T-helper 2 cell treated with Interferon-gamma antibody and Interleukin-4, amounts not matched to agents 5 μg/mL and 100 μg/mL, for 36 hours (primary cell): ENCODE data around the gene FLNA.

ENCODE experiments used
- DNase-seq: peaks from one replicate; pipeline ENCODE4 v3.0.0; 2021; ENCODE audit warnings: low spot score
- H3K27ac Mint-ChIP-seq: one replicate; pipeline ENCODE4 v1.8.0; 2021; ENCODE audit warnings: mild to moderate bottlenecking, mixed read lengths
- H3K27me3 Mint-ChIP-seq: one replicate; pipeline ENCODE4 v1.8.0; 2021; ENCODE audit warnings: low read depth, mixed read lengths
- H3K36me3 Mint-ChIP-seq: one replicate; pipeline ENCODE4 v1.8.0; 2021; ENCODE audit warnings: low read depth, mixed read lengths
- H3K4me1 Mint-ChIP-seq: one replicate; pipeline ENCODE4 v1.8.0; 2021; ENCODE audit warnings: low read depth, mixed read lengths
- H3K4me3 Mint-ChIP-seq: one replicate; pipeline ENCODE4 v1.8.0; 2022; ENCODE audit warnings: mild to moderate bottlenecking, moderate library complexity, mixed read lengths
- H3K9me3 Mint-ChIP-seq: one replicate; pipeline ENCODE4 v1.8.0; 2021; ENCODE audit warnings: mixed read lengths

FLNA gene

DNA sequence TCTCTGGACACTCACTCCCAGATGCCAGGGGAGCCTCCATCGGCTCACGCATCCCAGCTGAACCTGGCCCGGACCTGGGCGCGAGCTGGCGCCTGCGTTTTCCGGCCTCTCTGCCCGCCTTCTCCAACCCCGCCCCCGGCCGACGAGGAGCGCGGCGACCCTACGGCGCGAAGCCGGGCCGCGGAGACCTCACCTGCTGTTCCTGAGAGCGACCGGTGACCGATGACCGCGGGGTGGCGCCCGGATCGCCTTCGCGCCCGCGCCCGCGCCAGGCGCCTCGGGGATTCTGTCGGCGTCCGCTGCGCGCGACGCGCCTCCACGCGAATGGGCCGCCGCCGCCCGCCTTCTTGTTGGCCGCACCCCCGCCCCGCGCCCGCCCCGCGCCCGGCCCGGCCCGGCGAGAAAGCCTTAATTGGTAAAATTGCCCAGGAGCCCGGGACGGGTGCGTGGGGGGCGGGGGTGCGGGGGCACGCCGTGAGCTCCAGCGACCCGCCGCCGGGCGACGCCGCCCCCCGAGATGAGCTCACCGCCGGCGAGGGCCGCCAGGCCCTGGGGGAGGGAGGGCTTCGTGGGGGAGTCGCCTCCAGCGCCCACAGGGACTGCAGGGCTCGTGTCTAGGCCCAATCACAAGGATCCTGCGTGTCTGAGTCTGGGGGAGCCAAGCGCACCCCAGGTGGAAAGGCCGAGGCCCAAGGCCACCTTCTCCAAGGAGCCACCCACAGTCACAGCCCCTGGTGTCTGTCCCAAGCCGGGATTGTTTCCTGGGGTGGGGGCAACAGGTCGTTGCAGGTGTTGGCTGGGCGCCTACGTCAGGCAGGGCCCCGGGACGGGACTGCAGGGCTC, at the start of gene FLNA:
Gene FLNA (minus strand): TSS at position 322 of the 843 bp plus-strand sequence. CDS start 3,389 bp downstream, outside the sequence.
- peaks cover 9% of the 10 kb centered on the region for H3K36me3 Mint-ChIP-seq
- H3K9me3 Mint-ChIP-seq: no peaks in the 10 kb centered on the region
- H3K27ac Mint-ChIP-seq: peak within 1 kb of the TSS; percentile 3

GRCh38 chrX:154420402-154420756, 45.9 kb upstream of the FLNA start:
- no peaks in the 10 kb centered on the region for H3K4me1 Mint-ChIP-seq

More for the DNA sequence above, at the start of gene FLNA:
- DNase-seq: peak; percentile 40
- peak within 1 kb of the TSS; percentile 77 for H3K4me3 Mint-ChIP-seq
- H3K4me1 Mint-ChIP-seq: peaks cover 13% of the 10 kb centered on the region
- no peaks in the 10 kb centered on the region for H3K27me3 Mint-ChIP-seq

GRCh38 chrX:154419688-154420401, 45.4 kb upstream of the FLNA start:
- H3K9me3 Mint-ChIP-seq: no peaks in the 10 kb centered on the region
- H3K4me1 Mint-ChIP-seq: no peaks in the 10 kb centered on the region
- peaks cover 8% of the 10 kb centered on the region for H3K36me3 Mint-ChIP-seq
- H3K27me3 Mint-ChIP-seq: no peaks in the 10 kb centered on the region
- H3K27ac Mint-ChIP-seq: no peak overlapping the region
- no peak for DNase-seq
- no peak overlapping the region for H3K4me3 Mint-ChIP-seq

More at GRCh38 chrX:154420402-154420756, 45.9 kb upstream of the FLNA start:
- H3K27ac Mint-ChIP-seq: no peak overlapping the region
- H3K36me3 Mint-ChIP-seq: peaks cover 5% of the 10 kb centered on the region
- no peak overlapping the region for H3K4me3 Mint-ChIP-seq
- no peak for DNase-seq
- H3K27me3 Mint-ChIP-seq: no peaks in the 10 kb centered on the region
- no peaks in the 10 kb centered on the region for H3K9me3 Mint-ChIP-seq

GRCh38 chrX:154419189-154419588, 44.8 kb upstream of the FLNA start:
- no peak overlapping the region for H3K27ac Mint-ChIP-seq
- no peaks in the 10 kb centered on the region for H3K9me3 Mint-ChIP-seq
- H3K4me1 Mint-ChIP-seq: no peaks in the 10 kb centered on the region
- H3K27me3 Mint-ChIP-seq: no peaks in the 10 kb centered on the region
- H3K36me3 Mint-ChIP-seq: peaks cover 8% of the 10 kb centered on the region
- DNase-seq: no peak
- H3K4me3 Mint-ChIP-seq: no peak overlapping the region

DNA sequence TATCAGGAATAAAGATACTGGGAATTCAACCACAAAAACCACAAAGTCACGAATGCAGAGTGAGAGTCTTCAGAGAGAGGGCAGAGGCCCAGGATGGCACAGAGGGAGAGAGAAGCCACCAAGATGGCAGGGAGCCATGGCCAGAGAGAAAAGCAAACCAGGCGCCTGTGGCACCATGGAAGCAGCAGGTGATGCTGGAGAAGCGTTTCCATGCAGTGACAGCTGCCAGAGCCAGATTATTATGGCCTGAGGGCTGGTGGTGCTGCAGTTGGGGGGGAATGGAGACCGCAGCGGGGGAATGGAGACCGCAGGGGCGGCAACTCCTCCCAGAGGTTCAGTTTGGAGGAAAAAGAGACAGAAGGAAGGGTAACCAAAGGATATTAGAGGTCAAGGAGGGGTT, 42.7 kb upstream of the FLNA start:
- Mint-ChIP-seq H3K4me3 (no peak overlapping the region), H3K4me1 (peaks cover 5% of the 10 kb centered on the region), H3K27me3 (no peaks in the 10 kb centered on the region), H3K36me3 (peaks cover 11% of the 10 kb centered on the region), H3K27ac (no peak overlapping the region), H3K9me3 (no peaks in the 10 kb centered on the region)
- DNase-seq: no peak

GRCh38 chrX:154413142-154413541, 38.7 kb upstream of the FLNA start:
- no peaks in the 10 kb centered on the region for H3K27me3 Mint-ChIP-seq
- DNase-seq: no peak
- peak overlapping the region; percentile 87 for H3K27ac Mint-ChIP-seq
- peaks cover 8% of the 10 kb centered on the region for H3K4me1 Mint-ChIP-seq
- no peaks in the 10 kb centered on the region for H3K9me3 Mint-ChIP-seq
- peak overlapping the region; percentile 79 for H3K4me3 Mint-ChIP-seq
- H3K36me3 Mint-ChIP-seq: peaks cover 11% of the 10 kb centered on the region

- peaks cover 8% of the 10 kb centered on the region for H3K4me1 Mint-ChIP-seq
- no peaks in the 10 kb centered on the region for H3K9me3 Mint-ChIP-seq
- H3K36me3 Mint-ChIP-seq: peaks cover 11% of the 10 kb centered on the region
- H3K4me3 Mint-ChIP-seq: peak overlapping the region; percentile 79
- peak overlapping the region; percentile 87 for H3K27ac Mint-ChIP-seq
- no peaks in the 10 kb centered on the region for H3K27me3 Mint-ChIP-seq
- DNase-seq: no peak
These were observed 38.0 kb upstream of the FLNA start for GRCh38 chrX:154412468-154412867.

GRCh38 chrX:154411981-154412340, 37.5 kb upstream of the FLNA start:
- Mint-ChIP-seq H3K4me3 (peak overlapping the region; percentile 79), H3K36me3 (peaks cover 11% of the 10 kb centered on the region), H3K27ac (peak overlapping the region; percentile 87), H3K27me3 (no peaks in the 10 kb centered on the region), H3K9me3 (no peaks in the 10 kb centered on the region), H3K4me1 (peaks cover 8% of the 10 kb centered on the region)
- peak; percentile 53 for DNase-seq

GRCh38 chrX:154409222-154409871, 34.9 kb upstream of the FLNA start, which contains the start of gene DNASE1L1:
Gene DNASE1L1 (minus strand): TSS chrX:154409254. CDS start chrX:154405568, 3,686 bp downstream.
- Mint-ChIP-seq H3K27ac (peak within 1 kb of the TSS; percentile 72), H3K27me3 (no peaks in the 10 kb centered on the region), H3K4me3 (peak within 1 kb of the TSS; percentile 72), H3K36me3 (peaks cover 6% of the 10 kb centered on the region), H3K4me1 (peaks cover 8% of the 10 kb centered on the region), H3K9me3 (no peaks in the 10 kb centered on the region)
- peak; percentile 21 for DNase-seq

DNA sequence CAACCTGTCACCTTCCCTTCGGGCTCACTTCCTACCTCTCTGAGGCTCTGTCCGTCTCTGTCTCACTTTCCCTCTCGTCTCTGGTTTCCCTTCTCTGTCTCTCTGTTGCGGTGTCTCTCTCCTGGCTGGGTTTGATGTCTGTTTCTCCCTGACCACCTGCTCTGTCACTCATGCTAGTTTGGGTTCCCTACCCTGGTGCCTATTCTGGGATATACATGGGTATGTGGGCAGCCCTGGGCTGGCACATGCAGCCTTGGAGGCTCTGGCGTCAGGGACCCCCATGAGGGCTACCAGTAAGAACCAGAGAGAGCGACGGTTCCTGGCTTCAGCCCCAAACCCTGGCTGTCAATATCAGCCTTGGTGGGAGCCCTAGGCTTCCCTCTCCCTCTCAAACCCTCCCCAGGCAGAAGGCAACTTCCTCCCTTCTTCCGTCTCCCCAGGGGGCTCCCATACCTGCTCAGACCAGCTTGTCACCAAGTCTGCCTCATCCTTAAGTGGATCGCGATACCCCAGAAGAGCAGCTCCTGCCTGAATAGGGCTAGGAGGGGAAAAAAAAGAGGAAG, 34.3 kb upstream of the FLNA start:
- peak overlapping the region; percentile 72 for H3K4me3 Mint-ChIP-seq
- peaks cover 6% of the 10 kb centered on the region for H3K36me3 Mint-ChIP-seq
- H3K27ac Mint-ChIP-seq: peak overlapping the region; percentile 72
- H3K9me3 Mint-ChIP-seq: no peaks in the 10 kb centered on the region
- DNase-seq: no peak
- peaks cover 8% of the 10 kb centered on the region for H3K4me1 Mint-ChIP-seq
- no peaks in the 10 kb centered on the region for H3K27me3 Mint-ChIP-seq

GRCh38 chrX:154404625-154405192, 30.3 kb upstream of the FLNA start:
- DNase-seq: no peak
- Mint-ChIP-seq H3K9me3 (no peaks in the 10 kb centered on the region), H3K27me3 (no peaks in the 10 kb centered on the region), H3K4me3 (no peak overlapping the region), H3K4me1 (peaks cover 6% of the 10 kb centered on the region), H3K36me3 (peaks cover 14% of the 10 kb centered on the region), H3K27ac (no peak overlapping the region)

DNA sequence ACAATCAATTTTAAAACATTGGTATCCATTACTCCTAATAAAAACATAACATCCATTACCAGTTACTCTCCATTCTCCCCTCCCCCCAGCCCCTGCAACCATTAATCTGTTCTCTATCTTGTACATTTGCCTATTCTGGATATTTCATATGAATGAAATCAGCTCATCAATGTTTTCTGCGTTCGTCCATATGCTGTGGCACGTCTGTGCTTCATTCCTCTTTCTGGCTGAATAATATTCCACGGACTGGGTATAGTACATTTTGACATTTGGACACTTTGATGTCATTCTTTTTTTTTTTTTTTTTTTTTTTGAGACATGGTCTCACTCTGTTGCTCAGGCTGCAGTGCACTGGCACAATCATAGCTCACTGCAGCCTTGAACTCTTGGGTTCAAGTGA, 29.4 kb upstream of the FLNA start:
- H3K27ac Mint-ChIP-seq: no peak overlapping the region
- H3K9me3 Mint-ChIP-seq: no peaks in the 10 kb centered on the region
- H3K36me3 Mint-ChIP-seq: peaks cover 23% of the 10 kb centered on the region
- DNase-seq: no peak
- H3K4me1 Mint-ChIP-seq: peaks cover 10% of the 10 kb centered on the region
- peaks cover under 1% of the 10 kb centered on the region for H3K27me3 Mint-ChIP-seq
- no peak overlapping the region for H3K4me3 Mint-ChIP-seq

GRCh38 chrX:154403192-154403591, 28.8 kb upstream of the FLNA start:
- no peak for DNase-seq
- Mint-ChIP-seq H3K9me3 (no peaks in the 10 kb centered on the region), H3K4me1 (peaks cover 7% of the 10 kb centered on the region), H3K27me3 (peaks cover 4% of the 10 kb centered on the region), H3K27ac (no peak overlapping the region), H3K36me3 (peaks cover 30% of the 10 kb centered on the region), H3K4me3 (no peak overlapping the region)
